Psoas muscle (tissue), 8 donors: Measurements from ENCODE around the gene BCAR1. TPM values are rescaled to one million over a fixed set of nuclear protein-coding genes. Genes with fewer than 3 reads are reported as not detected.

Source experiments
- ATAC-seq, 4 donors: fragments of 200-7000 bp; cut with Tn5 transposase; one replicate each; pipeline ENCODE4 v1.9.1; 2020; ENCODE audit warnings: moderate library complexity in 3 of 4, mild to moderate bottlenecking in 2 of 4
- DNase-seq, 2 donors: peaks; one replicate each; pipeline ENCODE4 v3.0.0-alpha.2; 2020
- H3K27ac ChIP-seq: fragments of 200-600 bp; one replicate; pipeline ENCODE4 v1.8.0; 2022
- H3K27me3 ChIP-seq, 3 donors: fragments of 200-600 bp in 1 of 3; one replicate each; pipeline versions ENCODE4 v1.6.1 to v1.8.0; 2013 to 2022; ENCODE audit warnings: low read length in 2 of 3, mild to moderate bottlenecking in 2 of 3, moderate library complexity in 1 of 3; ENCODE audit not compliant: insufficient read depth in 3 of 3
- H3K36me3 ChIP-seq, 2 donors: fragments of 200-600 bp in 1 of 2; one replicate each; pipeline versions ENCODE4 v1.6.1 to v1.8.0; 2013 to 2022; ENCODE audit warnings: low read depth in 1 of 2, mild to moderate bottlenecking in 1 of 2, moderate library complexity in 1 of 2; ENCODE audit not compliant: insufficient read depth in 1 of 2
- H3K4me1 ChIP-seq: fragments of 200-600 bp; one replicate; pipeline ENCODE4 v1.8.0; 2022
- H3K4me3 ChIP-seq: fragments of 200-600 bp; one replicate; pipeline ENCODE4 v1.8.0; 2022; ENCODE audit warnings: mild to moderate bottlenecking
- H3K9me3 ChIP-seq: fragments of 200-600 bp; one replicate; pipeline ENCODE4 v1.8.0; 2022
- WGBS, 3 donors: extraction: QIAGEN DNeasy Blood & Tissue Kit; methylation state at CpG; one replicate each; pipeline versions ENCODE4 v1.1.6 to v1.1.7; 2013; 5-methylcytosine and 5-hydroxymethylcytosine counted together
- intact Hi-C, 2 donors: fragments of 100-400 bp; cut with DNase I; formaldehyde crosslinking; loops; one replicate each; pipeline versions ENCODE4 v1.11.0 to v1.14.2; 2022
- polyA plus RNA-seq, 3 donors: library from polyadenylated mRNA; stranded (reverse); fragments of 200-250 nt; gene quantifications; one replicate each; pipeline ENCODE4 v1.2.3, GENCODE V29; 2013
- total RNA-seq, 4 donors: library from RNA; stranded (reverse); fragmentation: NEBNext Ultra II Directional in 2 of 4; extraction: Animal tissue kit (Norgen Biotek cat#: 25700) in 2 of 4; gene quantifications; one replicate each; pipeline versions ENCODE4 v1.2.1 to v1.2.4, GENCODE V29; 2021 to 2023
- TF ChIP-seq, protein P1 (sequence below): fragments of 200-600 bp; IDR thresholded peaks from one replicate; pipeline ENCODE4 v1.8.0; 2022; ENCODE audit warnings: antibody characterized with exemption
- donor health status: healthy with polysubstance abuse.
- donor health status: DM: no; HTN: no; CAD: no; lungs with moderate emphysema.
- donor health status: Bipolar disorder and iron deficiency.
- donor health status: healthy.
- donor health status: DM: yes; HTN: yes; CAD: no.
- donor health status: DM: no; HTN: no; CAD: no.
- donor health status: DM: no; HTN: no; CAD: no.
- donor health status: DM: yes; HTN: yes; CAD: no.

BCAR1 gene
- total and polyA plus RNA-seq, 7 donors, result 61.8 to 108 (median 78.7) TPM

DNA sequence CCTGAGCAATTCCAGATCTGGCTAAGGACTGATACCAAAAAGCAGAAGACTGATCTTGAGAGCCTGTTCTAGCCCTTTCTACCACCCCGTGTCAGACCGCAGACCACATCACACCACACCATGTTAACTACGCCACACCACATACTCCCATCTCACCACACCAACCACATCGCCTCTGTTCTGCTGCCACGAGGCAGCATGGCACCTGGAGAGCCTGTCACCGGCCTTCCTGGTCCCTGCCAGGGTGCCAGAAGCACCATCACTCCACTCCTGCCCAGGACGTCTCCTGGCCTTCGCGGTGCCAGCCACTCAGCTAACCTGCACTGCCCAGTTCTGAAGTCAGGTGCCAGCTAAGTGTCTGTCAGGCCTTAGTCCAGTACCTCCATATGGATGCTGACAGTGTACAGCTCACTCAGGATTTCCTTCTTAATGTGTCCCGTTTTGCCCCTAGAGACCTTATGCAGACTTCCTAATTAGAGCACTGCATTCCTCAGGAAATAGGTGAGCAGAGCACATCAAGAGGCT, 37.2 kb upstream of the BCAR1 start:
- H3K4me3 ChIP-seq, result no peak overlapping the region

DNA sequence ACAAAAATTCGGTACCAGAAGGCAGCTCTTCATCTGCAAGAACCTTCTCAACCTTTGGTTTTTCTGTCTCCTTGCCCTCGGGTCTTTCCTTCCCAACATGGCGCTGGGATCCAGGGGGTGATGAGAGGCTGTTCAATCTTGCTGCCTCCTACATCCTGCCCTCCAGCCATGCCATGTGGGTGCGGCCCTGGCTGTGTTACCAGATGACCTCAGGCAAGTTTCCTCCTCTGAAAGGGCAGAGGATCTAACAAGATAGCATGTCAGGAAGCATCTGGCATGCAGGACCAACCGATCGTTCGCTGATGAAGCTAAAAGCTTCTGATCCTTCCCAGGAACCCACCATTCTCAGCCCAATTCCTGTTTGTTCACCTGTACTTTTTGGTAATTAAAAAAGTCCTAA, 36.8 kb upstream of the BCAR1 start:
- DNase-seq, result no peak
- H3K36me3 ChIP-seq, result peaks cover 0 to 21% of the 10 kb centered on the region in 2 donors
- intact Hi-C loops, result no loop called here
- no peak for ATAC-seq
- no peaks in the 10 kb centered on the region for H3K9me3 ChIP-seq
- H3K4me1 ChIP-seq, result peaks cover 6% of the 10 kb centered on the region
- 78 to 82% (median 80%) methylated on average over 7 of the region's 7 CpGs for WGBS, 3 donors
- no peak overlapping the region for H3K27ac ChIP-seq
- H3K4me3 ChIP-seq, result no peak overlapping the region
- no peaks in the 10 kb centered on the region for H3K27me3 ChIP-seq
- TF ChIP-seq, protein P1, sequence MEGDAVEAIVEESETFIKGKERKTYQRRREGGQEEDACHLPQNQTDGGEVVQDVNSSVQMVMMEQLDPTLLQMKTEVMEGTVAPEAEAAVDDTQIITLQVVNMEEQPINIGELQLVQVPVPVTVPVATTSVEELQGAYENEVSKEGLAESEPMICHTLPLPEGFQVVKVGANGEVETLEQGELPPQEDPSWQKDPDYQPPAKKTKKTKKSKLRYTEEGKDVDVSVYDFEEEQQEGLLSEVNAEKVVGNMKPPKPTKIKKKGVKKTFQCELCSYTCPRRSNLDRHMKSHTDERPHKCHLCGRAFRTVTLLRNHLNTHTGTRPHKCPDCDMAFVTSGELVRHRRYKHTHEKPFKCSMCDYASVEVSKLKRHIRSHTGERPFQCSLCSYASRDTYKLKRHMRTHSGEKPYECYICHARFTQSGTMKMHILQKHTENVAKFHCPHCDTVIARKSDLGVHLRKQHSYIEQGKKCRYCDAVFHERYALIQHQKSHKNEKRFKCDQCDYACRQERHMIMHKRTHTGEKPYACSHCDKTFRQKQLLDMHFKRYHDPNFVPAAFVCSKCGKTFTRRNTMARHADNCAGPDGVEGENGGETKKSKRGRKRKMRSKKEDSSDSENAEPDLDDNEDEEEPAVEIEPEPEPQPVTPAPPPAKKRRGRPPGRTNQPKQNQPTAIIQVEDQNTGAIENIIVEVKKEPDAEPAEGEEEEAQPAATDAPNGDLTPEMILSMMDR, result no peak

More for the DNA sequence above, 37.2 kb upstream of the BCAR1 start:
- peaks cover 0 to 26% of the 10 kb centered on the region in 2 donors for H3K36me3 ChIP-seq
- no peaks in the 10 kb centered on the region for H3K9me3 ChIP-seq
- peaks cover 6% of the 10 kb centered on the region for H3K4me1 ChIP-seq
- ATAC-seq, result no peak
- no peak for DNase-seq
- no peaks in the 10 kb centered on the region for H3K27me3 ChIP-seq
- TF ChIP-seq, protein P1, result no peak
- intact Hi-C loops, result no loop called here
- H3K27ac ChIP-seq, result peak overlapping the region; percentile 20
- 79 to 87% (median 80%) methylated on average over 10 of the region's 10 CpGs for WGBS, 3 donors

DNA sequence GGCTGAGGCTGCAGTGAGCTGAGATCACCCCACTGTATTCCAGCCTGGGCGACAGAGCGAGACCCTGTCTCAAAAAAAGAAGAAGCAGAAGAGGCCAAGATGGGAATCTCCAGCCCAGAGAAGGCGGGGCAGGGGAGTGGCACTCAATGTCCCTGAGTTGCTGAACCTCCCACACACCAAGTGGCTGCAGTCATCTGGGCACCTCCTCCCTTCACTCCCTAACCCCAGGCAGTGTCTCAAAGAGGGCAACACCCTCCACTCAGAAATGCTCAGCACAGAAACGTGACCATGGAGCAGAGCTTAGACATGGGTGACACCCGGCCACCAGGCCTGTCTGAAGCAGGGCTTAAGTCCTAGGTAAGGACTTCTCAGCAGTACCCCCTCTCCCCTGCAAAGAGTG, 36.3 kb upstream of the BCAR1 start:
- TF ChIP-seq, protein P1, result no peak
- intact Hi-C loops, result no loop called here
- peaks cover 6% of the 10 kb centered on the region for H3K4me1 ChIP-seq
- no peaks in the 10 kb centered on the region for H3K9me3 ChIP-seq
- DNase-seq, result no peak
- H3K36me3 ChIP-seq, result peaks cover 0 to 16% of the 10 kb centered on the region in 2 donors
- no peaks in the 10 kb centered on the region for H3K27me3 ChIP-seq
- no peak overlapping the region for H3K27ac ChIP-seq
- ATAC-seq, result no peak
- 90 to 94% (median 92%) methylated on average over 5 of the region's 5 CpGs for WGBS, 3 donors
- no peak overlapping the region for H3K4me3 ChIP-seq

DNA sequence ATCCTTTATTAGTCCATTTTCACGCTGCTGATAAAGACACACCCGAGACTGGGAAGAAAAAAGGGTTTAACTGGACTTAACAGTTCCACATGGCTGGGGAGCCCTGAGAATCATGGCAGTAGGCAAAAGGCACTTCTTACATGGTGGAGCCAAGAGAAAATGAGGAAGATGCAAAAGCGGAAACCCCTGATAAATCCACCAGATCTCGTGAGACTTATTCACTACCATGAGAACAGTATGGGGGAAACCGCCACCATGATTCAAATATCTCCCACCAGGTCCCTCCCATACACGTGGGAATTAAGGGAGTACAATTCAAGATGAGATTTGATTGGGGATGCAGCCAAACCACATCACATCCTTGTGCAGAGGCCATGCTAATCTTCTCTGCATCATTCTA, 35.0 kb upstream of the BCAR1 start:
- DNase-seq (no peak), ATAC-seq (no peak)
- 85 to 88% (median 86%) methylated on average over 6 of the region's 6 CpGs for WGBS, 3 donors
- TF ChIP-seq, protein P1, result no peak
- H3K9me3 ChIP-seq, result no peaks in the 10 kb centered on the region
- H3K4me1 ChIP-seq, result peaks cover 6% of the 10 kb centered on the region
- no peak overlapping the region for H3K27ac ChIP-seq
- H3K27me3 ChIP-seq, result no peaks in the 10 kb centered on the region
- H3K4me3 ChIP-seq, result no peak overlapping the region
- intact Hi-C loops, result no loop called here
- peaks cover 0 to 4% of the 10 kb centered on the region in 2 donors for H3K36me3 ChIP-seq
